Measurements from ENCODE around the gene NF1. TPM values are rescaled to one million over a fixed set of nuclear protein-coding genes. Genes with fewer than 3 reads are reported as not detected.

NF1 gene
- total and polyA plus RNA-seq, 2 of the 13 experiments (the other 11 are each of a cell fraction or from before 2014, with no cell fraction given) = 21.5 to 26.5 TPM

DNA sequence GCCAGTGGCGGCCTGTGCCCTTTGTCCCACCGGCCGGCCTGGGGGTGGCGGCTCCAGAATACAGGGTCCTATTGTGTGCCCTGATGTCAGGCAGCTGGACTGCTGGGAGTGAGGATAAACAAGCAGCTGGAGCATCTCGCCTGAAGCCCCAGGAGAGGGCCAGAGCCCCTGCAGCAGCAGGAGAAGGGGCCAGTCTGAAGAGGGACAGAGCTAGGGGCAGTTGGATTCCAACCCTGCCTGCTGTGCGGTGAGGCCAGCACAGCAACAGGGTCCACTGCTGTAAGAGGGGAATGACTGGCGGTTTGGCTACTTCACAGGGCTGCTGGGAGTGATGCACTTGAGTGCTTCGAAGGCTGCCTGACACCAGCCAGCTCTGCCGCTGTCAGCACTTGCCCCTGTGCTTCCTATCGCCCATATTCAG, 321.7 kb downstream of the NF1 start (continued):
- TF ChIP-seq, protein P1, sequence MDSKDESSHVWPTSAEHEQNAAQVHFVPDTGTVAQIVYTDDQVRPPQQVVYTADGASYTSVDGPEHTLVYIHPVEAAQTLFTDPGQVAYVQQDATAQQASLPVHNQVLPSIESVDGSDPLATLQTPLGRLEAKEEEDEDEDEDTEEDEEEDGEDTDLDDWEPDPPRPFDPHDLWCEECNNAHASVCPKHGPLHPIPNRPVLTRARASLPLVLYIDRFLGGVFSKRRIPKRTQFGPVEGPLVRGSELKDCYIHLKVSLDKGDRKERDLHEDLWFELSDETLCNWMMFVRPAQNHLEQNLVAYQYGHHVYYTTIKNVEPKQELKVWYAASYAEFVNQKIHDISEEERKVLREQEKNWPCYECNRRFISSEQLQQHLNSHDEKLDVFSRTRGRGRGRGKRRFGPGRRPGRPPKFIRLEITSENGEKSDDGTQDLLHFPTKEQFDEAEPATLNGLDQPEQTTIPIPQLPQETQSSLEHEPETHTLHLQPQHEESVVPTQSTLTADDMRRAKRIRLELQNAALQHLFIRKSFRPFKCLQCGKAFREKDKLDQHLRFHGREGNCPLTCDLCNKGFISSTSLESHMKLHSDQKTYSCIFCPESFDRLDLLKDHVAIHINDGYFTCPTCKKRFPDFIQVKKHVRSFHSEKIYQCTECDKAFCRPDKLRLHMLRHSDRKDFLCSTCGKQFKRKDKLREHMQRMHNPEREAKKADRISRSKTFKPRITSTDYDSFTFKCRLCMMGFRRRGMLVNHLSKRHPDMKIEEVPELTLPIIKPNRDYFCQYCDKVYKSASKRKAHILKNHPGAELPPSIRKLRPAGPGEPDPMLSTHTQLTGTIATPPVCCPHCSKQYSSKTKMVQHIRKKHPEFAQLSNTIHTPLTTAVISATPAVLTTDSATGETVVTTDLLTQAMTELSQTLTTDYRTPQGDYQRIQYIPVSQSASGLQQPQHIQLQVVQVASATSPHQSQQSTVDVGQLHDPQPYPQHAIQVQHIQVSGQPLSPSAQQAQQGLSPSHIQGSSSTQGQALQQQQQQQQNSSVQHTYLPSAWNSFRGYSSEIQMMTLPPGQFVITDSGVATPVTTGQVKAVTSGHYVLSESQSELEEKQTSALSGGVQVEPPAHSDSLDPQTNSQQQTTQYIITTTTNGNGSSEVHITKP (CRISPR knock-in tag; IDR thresholded peaks at IDR 0.05; ENCODE audit: low read depth) = no peak
- TF ChIP-seq, protein P2, sequence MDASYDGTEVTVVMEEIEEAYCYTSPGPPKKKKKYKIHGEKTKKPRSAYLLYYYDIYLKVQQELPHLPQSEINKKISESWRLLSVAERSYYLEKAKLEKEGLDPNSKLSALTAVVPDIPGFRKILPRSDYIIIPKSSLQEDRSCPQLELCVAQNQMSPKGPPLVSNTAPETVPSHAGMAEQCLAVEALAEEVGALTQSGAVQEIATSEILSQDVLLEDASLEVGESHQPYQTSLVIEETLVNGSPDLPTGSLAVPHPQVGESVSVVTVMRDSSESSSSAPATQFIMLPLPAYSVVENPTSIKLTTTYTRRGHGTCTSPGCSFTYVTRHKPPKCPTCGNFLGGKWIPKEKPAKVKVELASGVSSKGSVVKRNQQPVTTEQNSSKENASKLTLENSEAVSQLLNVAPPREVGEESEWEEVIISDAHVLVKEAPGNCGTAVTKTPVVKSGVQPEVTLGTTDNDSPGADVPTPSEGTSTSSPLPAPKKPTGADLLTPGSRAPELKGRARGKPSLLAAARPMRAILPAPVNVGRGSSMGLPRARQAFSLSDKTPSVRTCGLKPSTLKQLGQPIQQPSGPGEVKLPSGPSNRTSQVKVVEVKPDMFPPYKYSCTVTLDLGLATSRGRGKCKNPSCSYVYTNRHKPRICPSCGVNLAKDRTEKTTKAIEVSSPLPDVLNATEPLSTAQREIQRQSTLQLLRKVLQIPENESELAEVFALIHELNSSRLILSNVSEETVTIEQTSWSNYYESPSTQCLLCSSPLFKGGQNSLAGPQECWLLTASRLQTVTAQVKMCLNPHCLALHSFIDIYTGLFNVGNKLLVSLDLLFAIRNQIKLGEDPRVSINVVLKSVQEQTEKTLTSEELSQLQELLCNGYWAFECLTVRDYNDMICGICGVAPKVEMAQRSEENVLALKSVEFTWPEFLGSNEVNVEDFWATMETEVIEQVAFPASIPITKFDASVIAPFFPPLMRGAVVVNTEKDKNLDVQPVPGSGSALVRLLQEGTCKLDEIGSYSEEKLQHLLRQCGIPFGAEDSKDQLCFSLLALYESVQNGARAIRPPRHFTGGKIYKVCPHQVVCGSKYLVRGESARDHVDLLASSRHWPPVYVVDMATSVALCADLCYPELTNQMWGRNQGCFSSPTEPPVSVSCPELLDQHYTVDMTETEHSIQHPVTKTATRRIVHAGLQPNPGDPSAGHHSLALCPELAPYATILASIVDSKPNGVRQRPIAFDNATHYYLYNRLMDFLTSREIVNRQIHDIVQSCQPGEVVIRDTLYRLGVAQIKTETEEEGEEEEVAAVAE (CRISPR knock-in tag; IDR thresholded peaks at IDR 0.05; ENCODE audit: borderline replicate concordance) = no peak
- TF ChIP-seq ZFP41 (CRISPR knock-in tag; IDR thresholded peaks at IDR 0.05; ENCODE audit: borderline replicate concordance) (no peak), ZNF33A (CRISPR knock-in tag; IDR thresholded peaks at IDR 0.05; ENCODE audit: borderline replicate concordance) (no peak), FOXA3 (CRISPR knock-in tag; IDR thresholded peaks at IDR 0.05) (peak; percentile 43; the same call in 1 of the 2 replicates), ZNF468 (CRISPR knock-in tag; IDR thresholded peaks at IDR 0.05) (no peak), SNRNP70 (IDR thresholded peaks at IDR 0.05; ENCODE audit: low read depth, low read length) (no peak), YY1 (IDR thresholded peaks at IDR 0.05; ENCODE audit: insufficient read depth, insufficient replicate concordance, low read depth, low read length) (no peak), ZNF44 (CRISPR knock-in tag; IDR thresholded peaks at IDR 0.05) (no peak)
- TF ChIP-seq, protein P3, sequence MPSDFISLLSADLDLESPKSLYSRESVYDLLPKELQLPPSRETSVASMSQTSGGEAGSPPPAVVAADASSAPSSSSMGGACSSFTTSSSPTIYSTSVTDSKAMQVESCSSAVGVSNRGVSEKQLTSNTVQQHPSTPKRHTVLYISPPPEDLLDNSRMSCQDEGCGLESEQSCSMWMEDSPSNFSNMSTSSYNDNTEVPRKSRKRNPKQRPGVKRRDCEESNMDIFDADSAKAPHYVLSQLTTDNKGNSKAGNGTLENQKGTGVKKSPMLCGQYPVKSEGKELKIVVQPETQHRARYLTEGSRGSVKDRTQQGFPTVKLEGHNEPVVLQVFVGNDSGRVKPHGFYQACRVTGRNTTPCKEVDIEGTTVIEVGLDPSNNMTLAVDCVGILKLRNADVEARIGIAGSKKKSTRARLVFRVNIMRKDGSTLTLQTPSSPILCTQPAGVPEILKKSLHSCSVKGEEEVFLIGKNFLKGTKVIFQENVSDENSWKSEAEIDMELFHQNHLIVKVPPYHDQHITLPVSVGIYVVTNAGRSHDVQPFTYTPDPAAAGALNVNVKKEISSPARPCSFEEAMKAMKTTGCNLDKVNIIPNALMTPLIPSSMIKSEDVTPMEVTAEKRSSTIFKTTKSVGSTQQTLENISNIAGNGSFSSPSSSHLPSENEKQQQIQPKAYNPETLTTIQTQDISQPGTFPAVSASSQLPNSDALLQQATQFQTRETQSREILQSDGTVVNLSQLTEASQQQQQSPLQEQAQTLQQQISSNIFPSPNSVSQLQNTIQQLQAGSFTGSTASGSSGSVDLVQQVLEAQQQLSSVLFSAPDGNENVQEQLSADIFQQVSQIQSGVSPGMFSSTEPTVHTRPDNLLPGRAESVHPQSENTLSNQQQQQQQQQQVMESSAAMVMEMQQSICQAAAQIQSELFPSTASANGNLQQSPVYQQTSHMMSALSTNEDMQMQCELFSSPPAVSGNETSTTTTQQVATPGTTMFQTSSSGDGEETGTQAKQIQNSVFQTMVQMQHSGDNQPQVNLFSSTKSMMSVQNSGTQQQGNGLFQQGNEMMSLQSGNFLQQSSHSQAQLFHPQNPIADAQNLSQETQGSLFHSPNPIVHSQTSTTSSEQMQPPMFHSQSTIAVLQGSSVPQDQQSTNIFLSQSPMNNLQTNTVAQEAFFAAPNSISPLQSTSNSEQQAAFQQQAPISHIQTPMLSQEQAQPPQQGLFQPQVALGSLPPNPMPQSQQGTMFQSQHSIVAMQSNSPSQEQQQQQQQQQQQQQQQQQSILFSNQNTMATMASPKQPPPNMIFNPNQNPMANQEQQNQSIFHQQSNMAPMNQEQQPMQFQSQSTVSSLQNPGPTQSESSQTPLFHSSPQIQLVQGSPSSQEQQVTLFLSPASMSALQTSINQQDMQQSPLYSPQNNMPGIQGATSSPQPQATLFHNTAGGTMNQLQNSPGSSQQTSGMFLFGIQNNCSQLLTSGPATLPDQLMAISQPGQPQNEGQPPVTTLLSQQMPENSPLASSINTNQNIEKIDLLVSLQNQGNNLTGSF (CRISPR knock-in tag; IDR thresholded peaks at IDR 0.05) = no peak
- TF ChIP-seq, protein P4, sequence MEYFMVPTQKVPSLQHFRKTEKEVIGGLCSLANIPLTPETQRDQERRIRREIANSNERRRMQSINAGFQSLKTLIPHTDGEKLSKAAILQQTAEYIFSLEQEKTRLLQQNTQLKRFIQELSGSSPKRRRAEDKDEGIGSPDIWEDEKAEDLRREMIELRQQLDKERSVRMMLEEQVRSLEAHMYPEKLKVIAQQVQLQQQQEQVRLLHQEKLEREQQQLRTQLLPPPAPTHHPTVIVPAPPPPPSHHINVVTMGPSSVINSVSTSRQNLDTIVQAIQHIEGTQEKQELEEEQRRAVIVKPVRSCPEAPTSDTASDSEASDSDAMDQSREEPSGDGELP (IDR thresholded peaks at IDR 0.05; ENCODE audit: borderline replicate concordance, low read depth) = peak; percentile 77; the same call in 1 of the 2 replicates
- TF ChIP-seq, protein P5, sequence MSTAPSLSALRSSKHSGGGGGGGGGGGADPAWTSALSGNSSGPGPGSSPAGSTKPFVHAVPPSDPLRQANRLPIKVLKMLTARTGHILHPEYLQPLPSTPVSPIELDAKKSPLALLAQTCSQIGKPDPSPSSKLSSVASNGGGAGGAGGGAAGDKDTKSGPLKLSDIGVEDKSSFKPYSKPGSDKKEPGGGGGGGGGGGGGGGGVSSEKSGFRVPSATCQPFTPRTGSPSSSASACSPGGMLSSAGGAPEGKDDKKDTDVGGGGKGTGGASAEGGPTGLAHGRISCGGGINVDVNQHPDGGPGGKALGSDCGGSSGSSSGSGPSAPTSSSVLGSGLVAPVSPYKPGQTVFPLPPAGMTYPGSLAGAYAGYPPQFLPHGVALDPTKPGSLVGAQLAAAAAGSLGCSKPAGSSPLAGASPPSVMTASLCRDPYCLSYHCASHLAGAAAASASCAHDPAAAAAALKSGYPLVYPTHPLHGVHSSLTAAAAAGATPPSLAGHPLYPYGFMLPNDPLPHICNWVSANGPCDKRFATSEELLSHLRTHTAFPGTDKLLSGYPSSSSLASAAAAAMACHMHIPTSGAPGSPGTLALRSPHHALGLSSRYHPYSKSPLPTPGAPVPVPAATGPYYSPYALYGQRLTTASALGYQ (CRISPR knock-in tag; IDR thresholded peaks at IDR 0.05) = no peak
